Osteocyte (in vitro differentiated cells): Measurements from ENCODE around the gene DGKZ. TPM values are rescaled to one million over a fixed set of nuclear protein-coding genes. Genes with fewer than 3 reads are reported as not detected.

Experiments
- DNase-seq: peaks from one replicate; pipeline ENCODE4 v3.0.0; 2021; ENCODE audit warnings: mixed read lengths; ENCODE audit not compliant: unreplicated experiment; ENCODE audit errors: extremely low spot score
- H3K27ac Mint-ChIP-seq: one replicate; pipeline ENCODE4 v1.8.0; 2021; ENCODE audit warnings: mild to moderate bottlenecking, mixed read lengths; ENCODE audit not compliant: unreplicated experiment
- H3K27me3 Mint-ChIP-seq: one replicate; pipeline ENCODE4 v1.8.0; 2021; ENCODE audit warnings: mixed read lengths; ENCODE audit not compliant: unreplicated experiment
- H3K36me3 Mint-ChIP-seq: one replicate; pipeline ENCODE4 v1.8.0; 2021; ENCODE audit warnings: mixed read lengths; ENCODE audit not compliant: unreplicated experiment
- H3K4me1 Mint-ChIP-seq: one replicate; pipeline ENCODE4 v1.8.0; 2021; ENCODE audit warnings: mixed read lengths; ENCODE audit not compliant: unreplicated experiment
- H3K4me3 Mint-ChIP-seq: one replicate; pipeline ENCODE4 v1.8.0; 2021; ENCODE audit warnings: mild to moderate bottlenecking, moderate library complexity, mixed read lengths; ENCODE audit not compliant: unreplicated experiment
- H3K9me3 Mint-ChIP-seq: one replicate; pipeline ENCODE4 v1.8.0; 2021; ENCODE audit warnings: mixed read lengths; ENCODE audit not compliant: unreplicated experiment
- total RNA-seq: library from RNA; stranded (reverse); gene quantifications from 2 replicates; pipeline ENCODE4 v1.2.1, GENCODE V29; 2021
- TF ChIP-seq, protein P1 (sequence below): fragments of 200-600 bp; sonication (generic); IDR thresholded peaks from 2 replicates; pipeline ENCODE4 v1.5.0; 2021; ENCODE audit warnings: antibody characterized with exemption, mild to moderate bottlenecking, moderate library complexity

DGKZ gene
- total RNA-seq, 1 donor from 2014 or later: 49.9 TPM

DNA sequence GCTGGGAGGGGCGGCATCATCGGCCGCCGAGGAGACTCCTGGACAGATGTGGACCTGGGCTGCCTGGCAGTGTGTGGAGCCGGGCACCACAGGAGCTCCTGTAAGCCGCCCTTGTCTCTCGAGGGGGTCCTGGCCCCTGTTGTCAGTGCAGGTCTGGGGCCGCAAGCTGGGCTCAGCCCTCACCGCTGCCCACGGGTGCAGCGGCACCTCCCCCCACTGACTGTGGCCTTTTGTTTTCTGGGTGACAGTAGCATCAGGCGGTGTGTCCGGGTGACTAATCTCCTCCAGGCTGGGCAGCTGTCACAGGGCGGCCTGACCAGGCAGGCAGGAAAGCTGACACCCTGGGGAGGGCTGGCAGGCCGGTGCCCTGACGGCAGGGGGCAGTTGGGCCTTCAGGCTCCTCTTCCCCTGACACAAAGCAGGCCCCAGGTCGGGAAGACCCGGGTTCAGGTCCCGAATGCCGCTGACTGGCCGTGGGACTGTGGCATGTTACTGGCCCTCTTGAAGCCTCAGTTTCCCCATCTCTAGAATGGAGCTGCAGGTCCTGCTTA, 16.3 kb downstream of the DGKZ start:
- Mint-ChIP-seq H3K27ac (peak overlapping the region; percentile 97), H3K27me3 (no peaks in the 10 kb centered on the region), H3K36me3 (no peaks in the 10 kb centered on the region), H3K4me3 (no peak overlapping the region), H3K9me3 (no peaks in the 10 kb centered on the region), H3K4me1 (peaks cover 55% of the 10 kb centered on the region)
- TF ChIP-seq, protein P1, sequence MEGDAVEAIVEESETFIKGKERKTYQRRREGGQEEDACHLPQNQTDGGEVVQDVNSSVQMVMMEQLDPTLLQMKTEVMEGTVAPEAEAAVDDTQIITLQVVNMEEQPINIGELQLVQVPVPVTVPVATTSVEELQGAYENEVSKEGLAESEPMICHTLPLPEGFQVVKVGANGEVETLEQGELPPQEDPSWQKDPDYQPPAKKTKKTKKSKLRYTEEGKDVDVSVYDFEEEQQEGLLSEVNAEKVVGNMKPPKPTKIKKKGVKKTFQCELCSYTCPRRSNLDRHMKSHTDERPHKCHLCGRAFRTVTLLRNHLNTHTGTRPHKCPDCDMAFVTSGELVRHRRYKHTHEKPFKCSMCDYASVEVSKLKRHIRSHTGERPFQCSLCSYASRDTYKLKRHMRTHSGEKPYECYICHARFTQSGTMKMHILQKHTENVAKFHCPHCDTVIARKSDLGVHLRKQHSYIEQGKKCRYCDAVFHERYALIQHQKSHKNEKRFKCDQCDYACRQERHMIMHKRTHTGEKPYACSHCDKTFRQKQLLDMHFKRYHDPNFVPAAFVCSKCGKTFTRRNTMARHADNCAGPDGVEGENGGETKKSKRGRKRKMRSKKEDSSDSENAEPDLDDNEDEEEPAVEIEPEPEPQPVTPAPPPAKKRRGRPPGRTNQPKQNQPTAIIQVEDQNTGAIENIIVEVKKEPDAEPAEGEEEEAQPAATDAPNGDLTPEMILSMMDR: peak; percentile 17
- no peak for DNase-seq

DNA sequence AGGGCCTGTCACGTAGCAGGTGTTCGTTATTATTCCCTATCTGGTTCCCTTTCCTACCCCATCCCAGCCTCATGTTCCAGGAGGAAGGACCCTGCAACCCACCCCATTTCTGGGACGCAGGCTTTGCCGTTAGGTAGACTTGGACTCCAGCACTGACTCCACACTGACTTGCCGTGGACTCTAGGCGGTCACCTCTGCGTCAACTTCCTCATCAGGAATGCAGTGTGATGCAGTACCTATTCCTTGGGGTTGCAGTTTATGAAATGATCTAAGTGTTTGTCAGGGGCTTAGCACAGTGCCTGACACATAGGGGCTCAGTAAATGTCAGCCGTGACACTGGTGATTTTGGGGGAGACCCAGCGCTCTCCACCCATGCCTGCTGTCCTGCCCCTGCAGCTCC, 16.8 kb downstream of the DGKZ start:
- Mint-ChIP-seq H3K36me3 (no peaks in the 10 kb centered on the region), H3K4me3 (no peak overlapping the region), H3K4me1 (peaks cover 57% of the 10 kb centered on the region), H3K27ac (peak overlapping the region; percentile 97), H3K9me3 (no peaks in the 10 kb centered on the region), H3K27me3 (no peaks in the 10 kb centered on the region)
- DNase-seq: no peak
- TF ChIP-seq, protein P1: no peak

DNA sequence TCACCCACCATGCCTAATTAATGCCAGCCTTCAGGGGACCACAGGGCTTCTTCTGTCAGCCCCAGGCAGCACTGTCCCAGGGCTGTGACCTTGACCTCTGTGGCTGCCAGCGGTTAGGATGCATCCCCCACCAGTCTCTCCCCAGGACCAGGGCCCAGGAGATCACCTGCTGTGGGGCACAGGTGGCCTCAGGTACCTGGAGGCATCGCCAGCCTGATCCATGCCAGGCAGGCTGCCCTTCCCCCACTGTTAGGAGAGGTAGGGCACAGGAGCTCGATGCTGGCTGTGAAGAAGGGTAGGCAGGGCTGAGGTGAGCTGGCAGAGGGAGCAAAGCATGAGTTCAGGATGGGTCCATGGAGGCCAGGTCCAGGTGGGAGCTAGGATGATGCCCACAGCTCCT, 17.5 kb downstream of the DGKZ start:
- peaks cover 63% of the 10 kb centered on the region for H3K4me1 Mint-ChIP-seq
- no peak overlapping the region for H3K4me3 Mint-ChIP-seq
- DNase-seq: no peak
- peak overlapping the region; percentile 59 for H3K27ac Mint-ChIP-seq
- H3K36me3 Mint-ChIP-seq: no peaks in the 10 kb centered on the region
- H3K9me3 Mint-ChIP-seq: no peaks in the 10 kb centered on the region
- no peaks in the 10 kb centered on the region for H3K27me3 Mint-ChIP-seq
- TF ChIP-seq, protein P1: no peak

DNA sequence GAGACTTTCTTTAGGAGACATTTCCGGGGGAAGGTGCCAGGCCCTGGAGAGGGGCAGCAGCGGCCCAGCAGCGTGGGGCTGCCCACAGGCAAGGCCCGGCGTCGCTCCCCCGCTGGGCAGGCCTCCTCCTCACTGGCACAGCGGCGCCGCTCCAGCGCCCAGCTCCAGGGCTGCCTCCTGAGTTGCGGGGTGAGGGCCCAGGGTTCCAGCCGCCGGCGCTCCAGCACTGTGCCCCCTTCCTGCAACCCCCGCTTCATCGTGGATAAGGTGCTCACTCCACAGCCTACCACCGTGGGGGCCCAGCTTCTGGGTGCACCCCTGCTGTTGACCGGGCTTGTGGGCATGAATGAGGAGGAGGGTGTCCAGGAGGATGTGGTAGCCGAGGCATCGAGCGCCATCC, 19.0 kb downstream of the DGKZ start:
- no peak overlapping the region for H3K27ac Mint-ChIP-seq
- H3K36me3 Mint-ChIP-seq: no peaks in the 10 kb centered on the region
- H3K4me3 Mint-ChIP-seq: no peak overlapping the region
- H3K9me3 Mint-ChIP-seq: no peaks in the 10 kb centered on the region
- H3K4me1 Mint-ChIP-seq: peaks cover 58% of the 10 kb centered on the region
- TF ChIP-seq, protein P1: no peak
- H3K27me3 Mint-ChIP-seq: no peaks in the 10 kb centered on the region
- no peak for DNase-seq

DNA sequence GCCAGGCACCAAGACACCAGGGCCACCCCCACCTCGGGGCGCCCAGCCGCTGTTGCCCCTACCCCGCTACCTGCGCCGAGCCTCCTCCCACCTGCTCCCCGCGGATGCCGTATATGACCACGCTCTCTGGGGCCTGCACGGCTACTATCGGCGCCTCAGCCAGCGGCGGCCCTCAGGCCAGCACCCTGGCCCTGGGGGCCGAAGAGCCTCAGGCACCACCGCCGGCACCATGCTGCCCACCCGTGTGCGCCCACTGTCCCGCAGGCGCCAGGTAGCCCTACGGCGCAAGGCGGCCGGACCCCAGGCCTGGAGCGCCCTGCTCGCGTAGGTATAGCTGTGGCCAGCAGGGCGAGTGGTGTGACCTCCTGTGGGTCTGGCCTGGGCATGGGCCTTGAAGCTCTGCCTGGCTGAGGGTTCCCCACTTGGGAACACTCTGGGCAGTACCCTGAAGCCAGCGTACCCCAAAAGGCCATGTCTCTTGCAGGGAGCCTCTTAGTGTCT, 19.4 kb downstream of the DGKZ start:
- Mint-ChIP-seq H3K27ac (no peak overlapping the region), H3K36me3 (no peaks in the 10 kb centered on the region), H3K4me3 (no peak overlapping the region), H3K27me3 (no peaks in the 10 kb centered on the region), H3K9me3 (no peaks in the 10 kb centered on the region), H3K4me1 (peaks cover 53% of the 10 kb centered on the region)
- DNase-seq: no peak
- TF ChIP-seq, protein P1: no peak
